Hematopoietic multipotent progenitor cell treated with erythropoietin and hydrocortisone succinate and interleukin-3 and kit ligand, for 6 days (in vitro differentiated cells): Measurements from ENCODE around the gene TDRKH.

Experiments
- DNase-seq: peaks from one replicate; pipeline ENCODE4 v3.0.0-alpha.2; 2015

TDRKH gene, protein sequence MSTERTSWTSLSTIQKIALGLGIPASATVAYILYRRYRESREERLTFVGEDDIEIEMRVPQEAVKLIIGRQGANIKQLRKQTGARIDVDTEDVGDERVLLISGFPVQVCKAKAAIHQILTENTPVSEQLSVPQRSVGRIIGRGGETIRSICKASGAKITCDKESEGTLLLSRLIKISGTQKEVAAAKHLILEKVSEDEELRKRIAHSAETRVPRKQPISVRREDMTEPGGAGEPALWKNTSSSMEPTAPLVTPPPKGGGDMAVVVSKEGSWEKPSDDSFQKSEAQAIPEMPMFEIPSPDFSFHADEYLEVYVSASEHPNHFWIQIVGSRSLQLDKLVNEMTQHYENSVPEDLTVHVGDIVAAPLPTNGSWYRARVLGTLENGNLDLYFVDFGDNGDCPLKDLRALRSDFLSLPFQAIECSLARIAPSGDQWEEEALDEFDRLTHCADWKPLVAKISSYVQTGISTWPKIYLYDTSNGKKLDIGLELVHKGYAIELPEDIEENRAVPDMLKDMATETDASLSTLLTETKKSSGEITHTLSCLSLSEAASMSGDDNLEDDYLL

GRCh38 chr1:151790071-151790939, at the start of gene TDRKH:
TDRKH (minus strand) TSS chr1:151790500; CDS start chr1:151783022, 7,478 bp downstream.
- DNase-seq = peak; percentile 99

GRCh38 chr1:151839457-151840403, 49.4 kb upstream of the TDRKH start, which contains the start of gene C2CD4D:
C2CD4D (minus strand) TSS chr1:151839820; CDS start chr1:151838989, 831 bp downstream.
- DNase-seq = peak; percentile 39

GRCh38 chr1:151839082-151839412, 48.7 kb upstream of the TDRKH start:
- DNase-seq = no peak

DNA sequence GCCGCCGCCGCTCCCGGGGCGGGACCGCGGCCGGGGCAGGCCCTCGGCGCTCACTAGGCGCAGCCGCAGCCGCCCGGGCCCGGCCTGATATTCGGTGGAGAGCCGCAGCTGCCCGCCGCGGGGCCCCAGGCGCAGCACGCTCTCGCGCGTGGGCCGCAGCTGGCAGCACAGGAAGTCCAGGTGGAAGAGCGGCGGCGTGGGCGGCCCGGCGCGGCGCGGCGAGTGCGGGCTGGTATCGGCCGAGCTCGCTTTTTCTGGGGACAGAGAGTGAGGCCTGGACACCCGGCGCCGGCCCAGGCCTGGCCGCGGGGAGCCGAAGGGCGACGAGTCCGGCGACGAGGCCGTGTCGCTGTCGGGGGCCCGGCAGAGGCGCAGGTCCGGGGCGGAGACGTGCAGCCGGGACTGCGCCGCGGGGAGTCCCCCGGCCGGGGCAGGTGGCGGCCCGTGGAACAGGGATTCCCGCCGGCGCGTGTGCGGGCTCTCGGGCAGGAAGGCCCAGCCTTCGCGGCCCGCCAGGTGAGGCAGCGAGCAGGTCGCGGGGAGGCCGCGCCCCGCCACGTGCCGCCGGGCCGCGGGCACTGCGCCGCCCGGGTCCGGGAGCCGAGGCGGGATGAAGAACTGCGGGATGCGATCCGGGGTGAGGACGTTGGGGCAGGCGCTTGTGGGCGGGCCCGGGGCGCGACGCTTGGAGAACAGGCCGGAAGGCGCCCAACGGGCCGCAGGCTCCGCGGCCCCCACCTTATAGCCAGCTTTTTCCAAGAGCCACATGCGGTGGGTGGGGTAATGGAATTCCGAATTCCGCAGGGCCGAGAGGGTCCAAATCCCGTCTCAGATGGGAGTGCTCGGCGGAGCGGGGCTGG, 48.2 kb upstream of the TDRKH start:
- DNase-seq = peak; percentile 27

DNA sequence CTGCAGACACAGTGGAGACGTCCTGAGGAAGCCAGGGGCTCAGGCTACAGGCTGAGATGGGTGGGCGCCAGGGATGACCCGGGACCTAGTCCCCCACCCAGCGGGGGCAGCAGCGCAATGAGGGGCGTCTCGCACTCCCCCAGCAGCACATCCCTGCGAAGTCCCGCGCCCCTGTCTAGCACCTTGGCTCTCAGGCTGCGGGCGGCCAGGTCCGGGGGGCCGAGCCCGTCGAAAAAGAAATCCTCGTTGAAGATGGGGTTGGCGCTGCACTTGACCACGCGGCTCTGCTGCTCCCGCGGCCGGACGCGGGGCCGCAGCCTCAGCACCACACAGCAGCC, 47.6 kb upstream of the TDRKH start:
- DNase-seq = no peak

DNA sequence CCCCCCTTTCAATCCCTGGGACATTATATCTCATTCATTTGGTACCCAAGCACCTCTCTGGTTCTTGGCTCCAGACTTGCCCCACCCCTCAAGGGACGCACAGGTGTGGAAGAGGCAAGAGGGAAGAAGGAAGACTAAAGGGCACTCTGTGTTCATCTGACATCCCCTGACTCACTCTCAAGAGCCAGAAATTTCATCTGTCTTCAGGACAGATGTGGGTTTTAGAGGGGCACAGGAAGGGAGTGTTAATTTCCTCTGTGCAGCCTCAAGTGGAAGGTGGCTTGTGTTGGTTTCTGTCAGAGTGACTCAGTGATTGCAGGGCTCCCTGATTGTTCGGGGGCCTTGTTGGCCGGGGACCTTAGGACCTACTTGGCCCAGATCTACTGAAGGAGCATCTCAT, 46.9 kb upstream of the TDRKH start:
- DNase-seq = no peak

DNA sequence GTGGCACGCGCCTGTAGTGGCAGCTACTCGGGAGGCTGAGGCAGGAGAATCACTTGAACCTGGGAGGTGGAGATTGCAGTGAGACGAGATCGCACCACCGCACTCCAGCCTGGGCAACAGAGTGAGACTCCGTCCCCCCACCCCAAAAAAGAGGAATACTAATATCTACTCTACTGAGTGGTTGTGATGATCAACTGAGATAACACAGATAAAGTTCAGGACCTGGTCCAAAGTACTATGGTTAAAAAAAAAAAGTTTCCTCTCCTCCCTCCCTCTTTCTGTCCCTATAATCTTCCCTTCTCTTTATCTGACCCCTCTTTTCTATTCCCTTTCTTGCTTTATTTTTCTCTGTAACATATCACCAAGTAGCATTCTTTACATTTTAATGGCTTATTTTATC, 45.3 kb upstream of the TDRKH start:
- DNase-seq = no peak

DNA sequence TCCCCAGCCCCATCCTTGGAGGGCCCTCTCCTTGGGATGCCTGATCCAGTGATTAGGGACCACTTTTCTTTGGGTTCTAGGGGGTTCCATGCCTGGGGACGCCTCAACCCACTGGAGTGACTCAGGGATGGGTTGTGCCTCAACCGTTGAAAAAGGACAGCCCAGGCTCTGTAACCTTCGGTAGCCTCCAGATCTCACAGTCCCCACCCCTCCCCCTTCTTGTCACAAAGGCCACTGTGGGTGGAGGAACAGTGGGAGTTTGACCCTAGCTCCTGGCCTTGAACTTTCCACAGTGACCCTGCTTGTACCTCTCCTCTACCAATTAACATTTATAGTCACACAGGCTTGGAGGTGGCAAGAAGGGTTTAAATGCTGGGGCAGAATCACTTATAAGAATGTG, 43.9 kb upstream of the TDRKH start:
- no peak for DNase-seq

DNA sequence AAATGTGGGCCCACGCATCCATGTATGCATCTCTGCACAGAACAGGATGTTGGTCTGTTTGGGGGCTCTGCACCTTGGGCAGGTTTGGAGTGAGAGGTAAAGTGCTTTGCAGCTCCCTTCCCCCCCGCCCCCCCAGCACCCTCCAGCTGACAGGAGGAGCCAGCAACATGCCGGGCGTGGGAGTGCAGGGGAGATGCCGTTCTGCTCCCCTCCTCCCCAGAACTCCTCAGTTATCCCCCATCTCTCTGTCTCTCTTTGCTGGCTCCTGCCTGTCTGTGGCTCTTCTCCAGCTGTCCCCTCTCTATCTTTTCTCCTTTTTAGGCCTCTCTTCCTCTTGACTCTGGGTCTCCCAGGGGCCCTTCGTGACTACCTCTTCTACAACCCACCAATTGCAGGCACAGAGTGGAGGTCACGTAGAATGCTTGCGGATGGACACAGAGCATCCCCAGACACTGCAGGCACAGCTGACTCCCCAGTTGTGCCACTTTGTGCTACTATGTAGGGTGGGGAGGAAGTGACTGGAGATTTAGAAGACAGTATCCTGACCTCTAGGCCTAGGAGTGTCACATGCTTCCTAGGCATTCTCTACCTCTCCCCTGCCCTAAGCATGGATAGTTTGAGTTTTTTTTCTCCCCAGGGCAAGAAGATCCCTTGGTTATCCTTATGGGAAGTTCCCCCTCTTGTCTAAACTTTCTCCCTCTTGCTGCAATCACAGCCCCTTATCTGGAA, 43.0 kb upstream of the TDRKH start:
- no peak for DNase-seq

- no peak for DNase-seq
Observed at GRCh38 chr1:151832318-151832980, 42.1 kb upstream of the TDRKH start.

DNA sequence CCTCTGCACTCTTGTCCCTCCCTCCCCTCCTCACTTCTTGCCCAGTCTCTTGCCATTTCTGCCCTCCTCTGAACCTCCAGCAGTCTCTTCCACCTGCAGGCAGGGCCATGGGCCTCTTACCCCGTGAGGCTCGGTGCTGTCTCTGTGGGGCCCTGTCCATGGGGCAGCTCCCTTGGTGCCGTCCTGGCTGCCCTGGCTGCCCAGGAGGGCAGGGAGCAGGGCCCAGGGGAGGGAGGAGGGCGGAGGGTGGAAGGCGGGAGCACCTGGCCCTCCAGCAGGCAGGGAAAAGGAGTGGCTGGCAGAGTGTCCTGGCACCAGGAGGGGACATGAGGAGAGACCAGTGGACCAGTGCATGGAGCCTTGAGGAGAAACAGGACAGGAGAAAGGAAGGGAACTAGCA, 41.3 kb upstream of the TDRKH start, which contains the start of gene RORC:
Gene RORC (minus strand): TSS at position 198 of the 400 bp plus-strand sequence. CDS start 38 bp downstream, at position 160.
- no peak for DNase-seq

DNA sequence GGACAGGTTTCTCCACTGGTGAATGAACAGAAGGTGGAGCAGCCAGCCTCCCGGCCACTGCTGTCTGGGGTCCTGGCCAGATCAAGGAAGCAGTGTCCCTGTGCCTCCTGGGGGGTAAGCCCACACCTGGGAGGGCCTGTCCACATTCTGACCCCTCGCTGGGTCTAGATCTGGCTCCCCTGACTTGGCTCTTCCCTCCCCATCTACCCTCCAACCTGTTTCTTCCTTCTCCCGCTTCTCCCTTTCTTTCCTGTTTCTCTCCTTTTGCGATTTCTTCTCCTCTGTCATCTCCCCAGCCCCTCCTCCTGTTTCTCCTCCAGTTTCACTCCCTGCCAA, 40.9 kb upstream of the TDRKH start:
- DNase-seq = no peak

- no peak for DNase-seq
Observed at GRCh38 chr1:151830055-151830454, 39.8 kb upstream of the TDRKH start.

- DNase-seq = no peak
Observed at GRCh38 chr1:151829352-151830046, 39.2 kb upstream of the TDRKH start.

GRCh38 chr1:151828921-151829320, 38.6 kb upstream of the TDRKH start:
- DNase-seq = peak; percentile 30

DNA sequence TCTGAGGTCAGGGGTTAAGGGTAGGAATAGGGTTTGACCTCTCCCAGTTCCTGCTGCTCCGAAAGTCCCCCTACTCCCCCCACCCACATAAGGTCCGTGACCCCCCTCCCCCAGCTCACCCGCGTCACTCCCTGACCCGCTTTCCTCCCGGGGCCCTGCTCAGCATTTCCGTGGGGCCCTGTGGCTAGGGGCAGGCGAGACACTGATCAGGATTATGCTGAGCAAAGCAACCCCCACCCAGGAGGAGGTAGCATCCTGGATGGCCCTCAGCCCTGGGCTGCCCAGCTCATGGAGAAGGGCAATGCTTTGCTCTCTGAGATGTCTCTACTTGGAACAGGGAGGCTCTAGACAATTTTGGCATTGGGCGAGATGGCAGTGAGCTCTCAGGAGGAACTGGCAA, 37.6 kb upstream of the TDRKH start:
- DNase-seq = no peak

GRCh38 chr1:151825751-151826660, 35.7 kb upstream of the TDRKH start:
- DNase-seq = no peak

- DNase-seq = no peak
Observed at GRCh38 chr1:151825204-151825603, 34.9 kb upstream of the TDRKH start.

- DNase-seq = no peak
Observed at GRCh38 chr1:151823175-151823574, 32.9 kb upstream of the TDRKH start.
